Loucy (cell line): Measurements from ENCODE around the gene SYNGR1.

Experiments used
- EZH2phosphoT487 ChIP-seq: fragments of 200-600 bp; IDR thresholded peaks from 2 replicates; pipeline ENCODE4 v1.6.1; 2018; ENCODE audit warnings: antibody characterized with exemption, mild to moderate bottlenecking, moderate library complexity, borderline replicate concordance
- TF ChIP-seq, protein P1 (sequence below): fragments of 200-600 bp; sonication (generic); conservative IDR thresholded peaks from 2 replicates; pipeline ENCODE4 v1.5.1; 2014; ENCODE audit warnings: mild to moderate bottlenecking, antibody characterized with exemption, low read length

DNA sequence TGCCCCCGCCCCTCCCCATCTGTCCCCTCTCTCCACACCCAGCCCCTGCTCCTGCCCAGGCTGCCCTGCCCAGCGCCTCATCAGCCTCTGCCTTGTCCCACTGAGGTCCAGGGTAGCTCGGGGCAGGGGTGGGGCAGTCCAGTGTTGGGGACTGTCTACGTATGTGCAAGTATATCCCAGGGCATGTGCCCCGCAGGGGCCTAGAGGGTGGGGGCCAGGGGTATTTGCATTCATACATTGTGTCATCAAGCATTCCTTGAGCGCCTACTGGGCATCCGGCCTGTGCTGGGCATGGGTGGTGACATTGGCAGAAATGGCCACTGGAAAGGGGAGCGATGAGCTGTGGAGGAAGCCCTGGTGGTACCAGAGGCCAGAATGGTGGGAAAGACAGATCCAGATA lies 32.1 kb downstream of the SYNGR1 start:
- TF ChIP-seq, protein P1, sequence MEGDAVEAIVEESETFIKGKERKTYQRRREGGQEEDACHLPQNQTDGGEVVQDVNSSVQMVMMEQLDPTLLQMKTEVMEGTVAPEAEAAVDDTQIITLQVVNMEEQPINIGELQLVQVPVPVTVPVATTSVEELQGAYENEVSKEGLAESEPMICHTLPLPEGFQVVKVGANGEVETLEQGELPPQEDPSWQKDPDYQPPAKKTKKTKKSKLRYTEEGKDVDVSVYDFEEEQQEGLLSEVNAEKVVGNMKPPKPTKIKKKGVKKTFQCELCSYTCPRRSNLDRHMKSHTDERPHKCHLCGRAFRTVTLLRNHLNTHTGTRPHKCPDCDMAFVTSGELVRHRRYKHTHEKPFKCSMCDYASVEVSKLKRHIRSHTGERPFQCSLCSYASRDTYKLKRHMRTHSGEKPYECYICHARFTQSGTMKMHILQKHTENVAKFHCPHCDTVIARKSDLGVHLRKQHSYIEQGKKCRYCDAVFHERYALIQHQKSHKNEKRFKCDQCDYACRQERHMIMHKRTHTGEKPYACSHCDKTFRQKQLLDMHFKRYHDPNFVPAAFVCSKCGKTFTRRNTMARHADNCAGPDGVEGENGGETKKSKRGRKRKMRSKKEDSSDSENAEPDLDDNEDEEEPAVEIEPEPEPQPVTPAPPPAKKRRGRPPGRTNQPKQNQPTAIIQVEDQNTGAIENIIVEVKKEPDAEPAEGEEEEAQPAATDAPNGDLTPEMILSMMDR: no peak
- no peak for TF ChIP-seq EZH2phosphoT487
